Neural cell (in vitro differentiated cells): Measurements from ENCODE around the gene H6PD.

Experiments
- CTCF ChIP-seq: fragments of 450-650 bp; IDR thresholded peaks from 2 replicates; pipeline ENCODE4 v1.5.1; 2014; ENCODE audit warnings: antibody characterized with exemption, mild to moderate bottlenecking, moderate library complexity; ENCODE audit not compliant: poor library complexity, severe bottlenecking
- EP300 ChIP-seq: fragments of 450-650 bp; conservative IDR thresholded peaks from 2 replicates; pipeline ENCODE4 v1.6.1; 2014; ENCODE audit warnings: antibody characterized with exemption, mild to moderate bottlenecking, moderate library complexity; ENCODE audit not compliant: poor library complexity, severe bottlenecking
- EZH2 ChIP-seq: fragments of 200-600, 300-800 bp; shearing (Covaris generic), sonication (generic); IDR thresholded peaks from 2 replicates; pipeline ENCODE4 v1.6.1; 2014; ENCODE audit warnings: antibody characterized with exemption, low read length, borderline replicate concordance, mild to moderate bottlenecking; ENCODE audit not compliant: insufficient read depth, poor library complexity, severe bottlenecking
- POLR2AphosphoS5 ChIP-seq: IDR thresholded peaks from 2 replicates; pipeline ENCODE4 v1.6.1; 2012
- REST ChIP-seq: IDR thresholded peaks from 2 replicates; pipeline ENCODE4 v1.6.1; 2012; ENCODE audit warnings: borderline replicate concordance
- SMC3 ChIP-seq: fragments of 450-650 bp; conservative IDR thresholded peaks from 2 replicates; pipeline ENCODE4 v1.6.1; 2014; ENCODE audit warnings: antibody characterized with exemption, mild to moderate bottlenecking, moderate library complexity; ENCODE audit not compliant: poor library complexity
- TAF1 ChIP-seq: IDR thresholded peaks from 2 replicates; pipeline ENCODE4 v1.6.1; 2012; ENCODE audit warnings: low read depth

DNA sequence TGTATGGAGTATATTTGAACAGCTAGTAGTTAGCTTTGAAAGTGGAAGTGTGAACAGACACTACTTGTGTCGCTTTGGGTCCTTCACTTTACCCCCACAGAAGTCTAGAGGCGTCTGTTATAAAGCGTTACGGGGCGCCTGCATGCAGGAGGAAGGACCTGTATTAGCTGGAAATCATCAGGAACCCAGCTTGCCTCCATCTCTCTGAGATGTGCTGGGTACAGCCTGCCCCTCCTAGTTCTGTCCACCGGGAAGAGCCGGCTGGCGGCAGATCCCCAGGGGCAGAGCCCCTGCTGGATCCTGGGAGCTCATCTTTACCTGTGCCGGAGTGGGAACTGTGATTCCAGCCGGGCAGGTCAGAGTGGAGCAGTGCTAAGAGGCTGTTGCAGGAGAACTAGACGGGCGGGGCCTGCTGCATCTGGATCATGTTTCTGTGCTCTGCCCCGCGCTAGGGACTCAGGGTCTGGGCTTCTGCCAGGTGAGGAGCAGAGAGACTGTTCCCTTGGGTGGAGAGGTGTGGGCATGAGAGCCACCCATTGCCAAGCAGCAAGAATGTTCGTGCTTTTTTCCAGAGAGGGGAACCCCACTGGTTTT is 35.8 kb downstream of the H6PD start:
- TF ChIP-seq CTCF, result no peak
- TF ChIP-seq EP300, result no peak
- TF ChIP-seq REST, result no peak
- TF ChIP-seq POLR2AphosphoS5, result no peak
- TF ChIP-seq EZH2, result no peak
- no peak for TF ChIP-seq TAF1
- TF ChIP-seq SMC3, result no peak
